ENCODE measurements around the gene HIVEP2. TPM values are rescaled to one million over a fixed set of nuclear protein-coding genes. Genes with fewer than 3 reads are reported as not detected.

HIVEP2 gene
- total and polyA plus RNA-seq, 2 donors (not counting 1 experiment from before 2014, with no cell fraction given): 5.0 to 14.4 TPM

DNA sequence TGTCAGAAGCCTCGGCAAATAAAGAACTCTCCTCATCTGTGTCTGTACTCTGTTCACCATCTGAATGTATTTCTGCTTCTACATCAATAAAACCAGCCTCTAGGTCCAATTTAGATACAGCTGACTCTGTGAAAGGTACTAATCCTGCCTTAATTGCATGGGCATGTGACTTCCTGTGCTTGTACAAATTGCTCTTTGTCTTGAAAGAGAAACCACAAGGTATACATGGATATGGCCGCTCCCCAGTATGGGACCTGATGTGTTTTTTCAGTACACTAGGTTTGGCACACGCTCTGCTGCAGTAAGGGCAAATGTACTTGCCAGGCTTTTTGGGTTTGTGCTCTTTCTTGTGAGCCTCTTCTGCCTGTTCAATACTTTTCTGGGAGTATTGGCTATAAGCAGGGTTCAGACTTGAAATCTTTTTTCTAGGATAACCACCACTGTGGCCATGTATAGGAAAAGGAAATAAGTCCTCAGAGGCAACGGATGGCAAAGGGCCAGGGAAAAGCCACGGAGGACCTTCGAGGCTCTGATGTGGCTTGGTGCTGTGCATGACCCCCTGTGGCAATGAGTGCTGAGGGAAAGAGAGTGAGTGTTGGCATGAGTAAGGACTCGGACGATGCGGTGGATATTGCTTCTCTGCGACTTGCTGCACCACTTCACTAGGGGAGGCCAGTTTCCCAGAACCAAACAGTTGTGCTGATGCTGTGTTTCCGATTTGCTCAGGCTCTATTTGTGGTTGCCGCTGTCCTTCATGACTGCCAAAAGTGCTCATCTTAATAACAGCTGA is 170.9 kb downstream of the HIVEP2 start:
- no peak overlapping the region for H3K4me2 ChIP-seq (ENCODE audit: extremely low read depth, insufficient read depth, low read length)
- H4K20me1 ChIP-seq (ENCODE audit: control insufficient read depth, extremely low read depth, insufficient read depth, low read length): no peaks in the 10 kb centered on the region
- H3K9me3 ChIP-seq (ENCODE audit: control insufficient read depth, insufficient read depth, low read depth, low read length): no peaks in the 10 kb centered on the region
- no peaks in the 10 kb centered on the region for H3K4me1 ChIP-seq (ENCODE audit: control insufficient read depth, extremely low read depth, insufficient read depth, low read length)
- peaks cover 8% of the 10 kb centered on the region for H3K36me3 ChIP-seq (ENCODE audit: control insufficient read depth, insufficient read depth, low read length)
- no peak for TF ChIP-seq EZH2 (IDR thresholded peaks at IDR 0.05; ENCODE audit: low read length, missing control alignments)
- no peak for TF ChIP-seq CTCF (conservative IDR thresholded peaks at IDR 0.05 in 1 of 2, IDR thresholded peaks at IDR 0.05 in 1 of 2; ENCODE audit: low read depth in 1 of 2, low read length in 2 of 2)
- DNase-seq (ENCODE audit: low read depth in 2 of 2): no peak
- H3K27me3 ChIP-seq (ENCODE audit: control insufficient read depth, insufficient read depth, low read length): no peaks in the 10 kb centered on the region
- H3K9ac ChIP-seq (ENCODE audit: insufficient read depth, low read length): no peak overlapping the region
- H2AFZ ChIP-seq (ENCODE audit: low read length): no peak overlapping the region
- no peak overlapping the region for H3K27ac ChIP-seq (ENCODE audit: insufficient read depth, low read length)
- no peak overlapping the region for H3K4me3 ChIP-seq (replicated peaks in 1 of 4; ENCODE audit: control extremely low read depth in 1 of 4, insufficient read depth in 1 of 4, low read depth in 3 of 4, low read length in 4 of 4)
- no peaks in the 10 kb centered on the region for H3K79me2 ChIP-seq (ENCODE audit: control insufficient read depth, insufficient read depth, low read length)

DNA sequence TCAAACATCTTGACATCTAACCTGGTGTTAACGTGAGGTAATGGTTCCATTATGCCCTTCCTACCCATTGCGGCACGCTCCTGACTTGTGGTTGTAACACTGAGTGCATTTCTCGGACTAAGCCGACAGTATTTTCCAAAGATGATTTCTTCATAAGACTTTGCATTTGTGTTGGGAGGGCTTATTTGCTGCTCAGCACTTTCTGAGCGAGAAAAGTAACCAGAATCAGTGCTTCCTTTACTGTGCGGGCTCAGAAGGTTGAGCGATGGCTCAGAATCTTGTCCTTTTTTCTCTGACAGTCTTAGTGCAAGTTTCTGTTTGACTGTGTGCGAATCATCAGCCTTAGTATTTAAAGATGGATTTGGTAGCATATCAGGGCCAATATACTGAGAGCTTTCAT is 171.7 kb downstream of the HIVEP2 start:
- Histone ChIP-seq H3K9ac (ENCODE audit: insufficient read depth, low read length) (no peak overlapping the region), H3K27ac (ENCODE audit: insufficient read depth, low read length) (no peak overlapping the region), H3K9me3 (ENCODE audit: control insufficient read depth, insufficient read depth, low read depth, low read length) (no peaks in the 10 kb centered on the region), H3K4me3 (replicated peaks in 1 of 4; ENCODE audit: control extremely low read depth in 1 of 4, insufficient read depth in 1 of 4, low read depth in 3 of 4, low read length in 4 of 4) (no peak overlapping the region), H4K20me1 (ENCODE audit: control insufficient read depth, extremely low read depth, insufficient read depth, low read length) (no peaks in the 10 kb centered on the region), H3K36me3 (ENCODE audit: control insufficient read depth, insufficient read depth, low read length) (peaks cover 8% of the 10 kb centered on the region), H3K4me1 (ENCODE audit: control insufficient read depth, extremely low read depth, insufficient read depth, low read length) (no peaks in the 10 kb centered on the region), H3K79me2 (ENCODE audit: control insufficient read depth, insufficient read depth, low read length) (no peaks in the 10 kb centered on the region), H3K27me3 (ENCODE audit: control insufficient read depth, insufficient read depth, low read length) (no peaks in the 10 kb centered on the region), H2AFZ (ENCODE audit: low read length) (no peak overlapping the region), H3K4me2 (ENCODE audit: extremely low read depth, insufficient read depth, low read length) (no peak overlapping the region)
- DNase-seq (ENCODE audit: low read depth in 2 of 2): no peak
- TF ChIP-seq EZH2 (IDR thresholded peaks at IDR 0.05; ENCODE audit: low read length, missing control alignments): no peak
- no peak for TF ChIP-seq CTCF (conservative IDR thresholded peaks at IDR 0.05 in 1 of 2, IDR thresholded peaks at IDR 0.05 in 1 of 2; ENCODE audit: low read depth in 1 of 2, low read length in 2 of 2)

DNA sequence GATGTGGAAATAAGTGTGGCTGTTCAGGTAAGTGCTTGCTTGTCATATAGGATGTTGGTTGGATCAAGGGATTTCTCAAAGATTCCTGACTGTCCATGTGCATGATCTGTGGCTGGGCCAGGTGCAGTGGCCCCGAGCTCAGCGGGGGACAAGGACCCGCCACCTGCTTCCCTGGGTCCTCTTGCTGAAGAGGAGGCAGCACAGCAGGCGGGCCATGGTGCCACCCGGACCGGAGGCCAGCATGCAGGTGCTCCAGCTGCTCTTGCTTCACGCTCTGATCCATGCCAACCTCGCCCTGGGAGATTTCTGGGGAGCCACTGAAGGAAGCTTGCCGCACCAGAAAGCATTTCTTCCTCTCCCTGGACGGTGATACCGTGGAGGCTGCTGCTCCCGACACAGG is 173.8 kb downstream of the HIVEP2 start:
- H3K4me1 ChIP-seq (ENCODE audit: control insufficient read depth, extremely low read depth, insufficient read depth, low read length): no peaks in the 10 kb centered on the region
- no peak for DNase-seq (ENCODE audit: low read depth in 2 of 2)
- H3K36me3 ChIP-seq (ENCODE audit: control insufficient read depth, insufficient read depth, low read length): peaks cover 8% of the 10 kb centered on the region

More for the DNA sequence above, 173.8 kb downstream of the HIVEP2 start:
- H3K79me2 ChIP-seq (ENCODE audit: control insufficient read depth, insufficient read depth, low read length): no peaks in the 10 kb centered on the region
- H3K4me3 ChIP-seq (replicated peaks in 1 of 4; ENCODE audit: control extremely low read depth in 1 of 4, insufficient read depth in 1 of 4, low read depth in 3 of 4, low read length in 4 of 4): no peak overlapping the region
- no peaks in the 10 kb centered on the region for H3K9me3 ChIP-seq (ENCODE audit: control insufficient read depth, insufficient read depth, low read depth, low read length)
- H3K27me3 ChIP-seq (ENCODE audit: control insufficient read depth, insufficient read depth, low read length): no peaks in the 10 kb centered on the region
- H3K9ac ChIP-seq (ENCODE audit: insufficient read depth, low read length): no peak overlapping the region
- TF ChIP-seq EZH2 (IDR thresholded peaks at IDR 0.05; ENCODE audit: low read length, missing control alignments): no peak
- no peak for TF ChIP-seq CTCF (conservative IDR thresholded peaks at IDR 0.05 in 1 of 2, IDR thresholded peaks at IDR 0.05 in 1 of 2; ENCODE audit: low read depth in 1 of 2, low read length in 2 of 2)
- H3K4me2 ChIP-seq (ENCODE audit: extremely low read depth, insufficient read depth, low read length): no peak overlapping the region
- no peak overlapping the region for H2AFZ ChIP-seq (ENCODE audit: low read length)
- no peaks in the 10 kb centered on the region for H4K20me1 ChIP-seq (ENCODE audit: control insufficient read depth, extremely low read depth, insufficient read depth, low read length)
- H3K27ac ChIP-seq (ENCODE audit: insufficient read depth, low read length): no peak overlapping the region

Data from fibroblast of lung (primary cell).